ENCODE data around the gene NPFFR2.

DNA sequence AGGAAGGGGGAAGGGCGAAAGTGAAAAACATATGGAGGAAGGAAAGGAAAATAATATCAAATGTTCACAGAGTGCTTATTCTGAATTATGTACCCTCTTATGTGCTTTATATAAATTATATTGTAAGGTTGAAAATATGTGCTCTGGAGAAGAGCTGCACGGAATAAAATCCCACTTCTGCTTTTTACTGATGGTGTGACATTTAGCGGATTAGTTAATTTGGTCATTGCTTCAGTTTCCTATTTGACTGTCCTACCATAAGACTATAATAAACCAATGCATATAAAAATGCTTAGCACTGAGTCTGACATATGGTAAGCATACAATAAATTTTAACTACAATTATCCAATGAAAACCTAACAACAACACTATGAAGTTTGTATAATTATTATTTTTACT lies 86.2 kb downstream of the NPFFR2 start:
- TF ChIP-seq, protein P1, sequence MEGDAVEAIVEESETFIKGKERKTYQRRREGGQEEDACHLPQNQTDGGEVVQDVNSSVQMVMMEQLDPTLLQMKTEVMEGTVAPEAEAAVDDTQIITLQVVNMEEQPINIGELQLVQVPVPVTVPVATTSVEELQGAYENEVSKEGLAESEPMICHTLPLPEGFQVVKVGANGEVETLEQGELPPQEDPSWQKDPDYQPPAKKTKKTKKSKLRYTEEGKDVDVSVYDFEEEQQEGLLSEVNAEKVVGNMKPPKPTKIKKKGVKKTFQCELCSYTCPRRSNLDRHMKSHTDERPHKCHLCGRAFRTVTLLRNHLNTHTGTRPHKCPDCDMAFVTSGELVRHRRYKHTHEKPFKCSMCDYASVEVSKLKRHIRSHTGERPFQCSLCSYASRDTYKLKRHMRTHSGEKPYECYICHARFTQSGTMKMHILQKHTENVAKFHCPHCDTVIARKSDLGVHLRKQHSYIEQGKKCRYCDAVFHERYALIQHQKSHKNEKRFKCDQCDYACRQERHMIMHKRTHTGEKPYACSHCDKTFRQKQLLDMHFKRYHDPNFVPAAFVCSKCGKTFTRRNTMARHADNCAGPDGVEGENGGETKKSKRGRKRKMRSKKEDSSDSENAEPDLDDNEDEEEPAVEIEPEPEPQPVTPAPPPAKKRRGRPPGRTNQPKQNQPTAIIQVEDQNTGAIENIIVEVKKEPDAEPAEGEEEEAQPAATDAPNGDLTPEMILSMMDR (IDR thresholded peaks at IDR 0.05), result no peak
- no peak for TF ChIP-seq POLR2A (IDR thresholded peaks at IDR 0.05)

All from breast epithelium (tissue), 3 donors.